Measurements from ENCODE around the gene APBA1. TPM values are rescaled to one million over a fixed set of nuclear protein-coding genes. Genes with fewer than 3 reads are reported as not detected.

The APBA1 gene
- total RNA-seq, 2 experiments from 2014 or later: 0.47 to 1.4 TPM

DNA sequence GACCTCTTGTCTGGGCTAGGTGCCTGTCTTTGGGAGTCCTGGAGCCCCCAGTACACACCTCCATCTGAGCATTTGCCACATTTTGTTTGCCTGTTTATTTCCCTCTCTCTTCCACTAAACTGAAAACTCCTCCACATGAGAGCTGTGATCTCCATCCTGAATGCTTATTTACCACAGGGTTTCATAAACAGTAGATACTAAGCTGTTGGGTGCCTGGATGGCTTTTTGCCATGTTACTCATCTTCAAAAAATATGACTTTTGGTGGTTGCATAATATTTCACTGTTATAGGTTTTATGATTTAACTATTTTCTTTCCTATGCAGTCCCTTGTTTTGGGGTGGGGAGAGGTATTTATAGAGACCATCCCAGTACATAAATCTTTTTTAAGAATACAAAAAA lies 99.6 kb downstream of the APBA1 start:
- H3K4me1 Mint-ChIP-seq (ENCODE audit: low read depth): no peaks in the 10 kb centered on the region
- no peaks in the 10 kb centered on the region for H3K9me3 Mint-ChIP-seq
- ChIA-PET CTCF (no interaction called here), POLR2A (no interaction called here)
- H3K27ac ChIP-seq (ENCODE audit: low read depth in 1 of 2, low read length in 2 of 2): no peak overlapping the region
- H3K4me3 Mint-ChIP-seq: no peak overlapping the region
- ATAC-seq (ENCODE audit: poor library complexity): no peak
- intact Hi-C loops (cut with DNase I, micrococcal nuclease): no loop called here
- no peaks in the 10 kb centered on the region for H3K4me1 ChIP-seq (ENCODE audit: insufficient read depth, low read length)
- H3K27me3 ChIP-seq (ENCODE audit: control insufficient read depth in 1 of 2, insufficient read depth in 2 of 2, low read length in 2 of 2): peaks cover 0 to 5% of the 10 kb centered on the region in 2 experiments
- H3K9me3 ChIP-seq (ENCODE audit: control insufficient read depth in 1 of 2, insufficient read depth in 1 of 2, low read length in 2 of 2): no peaks in the 10 kb centered on the region
- H3K36me3 ChIP-seq (ENCODE audit: insufficient read depth, low read length): no peaks in the 10 kb centered on the region
- TF ChIP-seq CTCF (IDR thresholded peaks at IDR 0.05): no peak
- DNase-seq: no peak
- H3K27me3 Mint-ChIP-seq: peaks cover 13% of the 10 kb centered on the region
- no peak overlapping the region for H3K4me3 ChIP-seq (ENCODE audit: low read length)
- H3K27ac Mint-ChIP-seq: no peak overlapping the region
- H3K36me3 Mint-ChIP-seq (ENCODE audit: low read depth): no peaks in the 10 kb centered on the region

DNA sequence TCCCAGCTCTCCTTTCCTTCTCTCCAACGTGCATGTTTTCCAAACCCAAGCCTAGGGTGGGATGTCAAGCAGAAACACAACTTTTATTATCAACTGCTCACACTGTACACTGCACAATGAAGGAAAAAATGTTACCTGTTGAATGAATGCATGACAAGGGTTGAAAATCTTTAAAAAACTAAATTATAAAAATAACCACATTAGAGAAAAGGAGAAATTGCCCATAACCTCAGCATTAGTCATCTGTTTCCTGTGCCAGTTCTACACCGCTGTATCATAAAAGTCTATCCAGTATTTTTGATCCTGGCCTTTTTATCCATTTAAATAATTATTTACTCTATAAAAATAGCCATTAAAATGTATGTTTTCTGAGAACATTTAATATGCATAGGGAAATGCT lies 101.1 kb downstream of the APBA1 start:
- Histone ChIP-seq H3K27ac (ENCODE audit: low read depth in 1 of 2, low read length in 2 of 2) (no peak overlapping the region), H3K27me3 (ENCODE audit: control insufficient read depth in 1 of 2, insufficient read depth in 2 of 2, low read length in 2 of 2) (peaks cover 0 to 5% of the 10 kb centered on the region in 2 experiments), H3K36me3 (ENCODE audit: insufficient read depth, low read length) (no peaks in the 10 kb centered on the region), H3K4me3 (ENCODE audit: low read length) (no peak overlapping the region), H3K4me1 (ENCODE audit: insufficient read depth, low read length) (no peaks in the 10 kb centered on the region), H3K9me3 (ENCODE audit: control insufficient read depth in 1 of 2, insufficient read depth in 1 of 2, low read length in 2 of 2) (no peaks in the 10 kb centered on the region)
- no peaks in the 10 kb centered on the region for H3K4me1 Mint-ChIP-seq (ENCODE audit: low read depth)
- no peak for DNase-seq
- no peak for ATAC-seq (ENCODE audit: poor library complexity)
- POLR2A ChIA-PET: no interaction called here
- no peaks in the 10 kb centered on the region for H3K9me3 Mint-ChIP-seq
- intact Hi-C loops (cut with DNase I, micrococcal nuclease): no loop called here
- no peaks in the 10 kb centered on the region for H3K36me3 Mint-ChIP-seq (ENCODE audit: low read depth)
- CTCF ChIA-PET: no interaction called here
- H3K4me3 Mint-ChIP-seq: no peak overlapping the region
- H3K27ac Mint-ChIP-seq: no peak overlapping the region
- peaks cover 12% of the 10 kb centered on the region for H3K27me3 Mint-ChIP-seq
- no peak for TF ChIP-seq CTCF (IDR thresholded peaks at IDR 0.05)

DNA sequence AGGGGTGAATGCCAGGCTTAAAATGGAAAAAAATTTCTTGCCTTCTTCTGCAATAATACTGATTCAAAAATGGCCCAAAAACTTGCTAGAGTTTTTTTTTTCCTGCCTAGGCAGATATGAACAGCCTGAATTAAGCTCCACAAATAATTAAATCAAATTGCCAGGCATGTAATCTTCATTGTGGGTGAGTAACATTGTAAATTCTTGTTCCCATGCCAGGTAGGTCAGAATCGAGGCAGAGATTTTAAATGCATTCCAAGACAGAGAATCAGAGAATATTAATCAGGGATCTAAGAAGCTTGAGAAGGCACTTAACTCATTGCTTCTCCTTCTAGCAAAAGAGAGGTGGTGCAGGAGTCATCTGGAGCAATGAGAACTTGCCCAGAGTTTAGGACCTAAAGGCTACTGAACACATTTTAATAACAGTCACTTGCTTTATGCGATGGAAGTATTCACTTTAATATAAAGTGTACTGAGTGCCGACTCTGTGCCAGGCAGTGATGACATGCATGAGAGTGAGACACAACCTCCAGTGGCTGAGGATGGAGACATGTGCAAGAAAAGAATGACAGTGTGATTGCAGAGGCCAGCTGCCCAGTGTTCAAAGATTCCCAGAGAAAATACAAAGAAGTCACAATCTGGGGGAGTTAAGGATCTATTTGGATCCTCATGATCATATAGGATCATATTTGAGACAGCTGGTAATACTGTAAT lies 102.3 kb downstream of the APBA1 start:
- Histone ChIP-seq H3K27ac (ENCODE audit: low read depth in 1 of 2, low read length in 2 of 2) (no peak overlapping the region), H3K9me3 (ENCODE audit: control insufficient read depth in 1 of 2, insufficient read depth in 1 of 2, low read length in 2 of 2) (no peaks in the 10 kb centered on the region), H3K27me3 (ENCODE audit: control insufficient read depth in 1 of 2, insufficient read depth in 2 of 2, low read length in 2 of 2) (peaks cover 0 to 5% of the 10 kb centered on the region in 2 experiments), H3K4me3 (ENCODE audit: low read length) (no peak overlapping the region), H3K36me3 (ENCODE audit: insufficient read depth, low read length) (no peaks in the 10 kb centered on the region), H3K4me1 (ENCODE audit: insufficient read depth, low read length) (no peaks in the 10 kb centered on the region)
- Mint-ChIP-seq H3K9me3 (no peaks in the 10 kb centered on the region), H3K4me3 (no peak overlapping the region), H3K27me3 (peaks cover 22% of the 10 kb centered on the region), H3K36me3 (ENCODE audit: low read depth) (no peaks in the 10 kb centered on the region), H3K4me1 (ENCODE audit: low read depth) (no peaks in the 10 kb centered on the region), H3K27ac (no peak overlapping the region)
- ATAC-seq (ENCODE audit: poor library complexity) (no peak), DNase-seq (no peak)
- no peak for TF ChIP-seq CTCF (IDR thresholded peaks at IDR 0.05)
- CTCF ChIA-PET: no interaction called here
- POLR2A ChIA-PET: no interaction called here
- intact Hi-C loops (cut with DNase I, micrococcal nuclease): no loop called here

Measured in CD4-positive, alpha-beta T cell (primary cell).